H4 (cell line): ENCODE measurements around the gene PDXK. TPM values are rescaled to one million over a fixed set of nuclear protein-coding genes. Genes with fewer than 3 reads are reported as not detected.
A peak's percentile ranks its signal among the peaks of the same experiment; 100 is the strongest.
"Not testable (repeated sequence)": the region's sequence is repeated elsewhere in the genome, so short reads cannot be mapped to it uniquely, and the experiment has no call there.

ENCODE experiments used
- DNase-seq: peaks from one replicate; pipeline ENCODE4 v3.0.0-alpha.2; 2015; ENCODE audit warnings: low spot score
- total RNA-seq: library from RNA; depleted of rRNA; stranded (reverse); fragments of >200 nt; shearing (Covaris generic); gene quantifications from 2 replicates; pipeline ENCODE4 v1.2.3, GENCODE V29; 2014; rRNA removed

Gene PDXK
- total RNA-seq: 99.6 and 107 TPM in 2 replicates

GRCh38 chr21:43718872-43719747, at the start of gene PDXK:
Gene PDXK, plus strand, starts transcription at chr21:43719129. Its CDS starts 166 bp downstream, at chr21:43719295.
- peak; percentile 62 for DNase-seq

GRCh38 chr21:43669828-43670605, 48.9 kb upstream of the PDXK start:
- DNase-seq: no peak

- DNase-seq: no peak
These were observed 43.1 kb upstream of the PDXK start for GRCh38 chr21:43675871-43676270.

GRCh38 chr21:43676391-43676790, 42.5 kb upstream of the PDXK start:
- DNase-seq: no peak

- no peak for DNase-seq
These were observed 39.0 kb upstream of the PDXK start for GRCh38 chr21:43679951-43680350.

- DNase-seq: not testable (repeated sequence)
These were observed 38.5 kb upstream of the PDXK start for GRCh38 chr21:43680421-43680820.

GRCh38 chr21:43681650-43682049, 37.3 kb upstream of the PDXK start:
- DNase-seq: no peak

GRCh38 chr21:43684424-43684823, 34.5 kb upstream of the PDXK start:
- no peak for DNase-seq

GRCh38 chr21:43686811-43687565, 31.9 kb upstream of the PDXK start:
- no peak for DNase-seq

GRCh38 chr21:43687566-43688399, 31.1 kb upstream of the PDXK start:
- DNase-seq: no peak

- DNase-seq: no peak
These were observed 30.0 kb upstream of the PDXK start for GRCh38 chr21:43688906-43689305.

GRCh38 chr21:43689556-43690337, 29.2 kb upstream of the PDXK start:
- no peak for DNase-seq

GRCh38 chr21:43690346-43690745, 28.6 kb upstream of the PDXK start:
- DNase-seq: no peak

- no peak for DNase-seq
These were observed 27.7 kb upstream of the PDXK start for GRCh38 chr21:43691086-43691795.

GRCh38 chr21:43691801-43692200, 27.1 kb upstream of the PDXK start:
- DNase-seq: no peak

GRCh38 chr21:43692949-43693348, 26.0 kb upstream of the PDXK start:
- no peak for DNase-seq

- no peak for DNase-seq
These were observed 24.9 kb upstream of the PDXK start for GRCh38 chr21:43693981-43694380.

- no peak for DNase-seq
These were observed 24.4 kb upstream of the PDXK start for GRCh38 chr21:43694437-43695079.

GRCh38 chr21:43696214-43696613, 22.7 kb upstream of the PDXK start:
- DNase-seq: no peak
